HG02678 (cell line): ENCODE measurements around the gene GID4.
A peak's percentile ranks its signal among the peaks of the same experiment; 100 is the strongest.
"Not testable (repeated sequence)": the region's sequence is repeated elsewhere in the genome, so short reads cannot be mapped to it uniquely, and the experiment has no call there.

Experiments
- ATAC-seq: cut with Tn5 transposase; IDR thresholded peaks from one replicate; pipeline ENCODE4 v1.9.1; 2021; ENCODE audit warnings: mild to moderate bottlenecking, moderate library complexity; ENCODE audit not compliant: unreplicated experiment

Gene GID4

DNA sequence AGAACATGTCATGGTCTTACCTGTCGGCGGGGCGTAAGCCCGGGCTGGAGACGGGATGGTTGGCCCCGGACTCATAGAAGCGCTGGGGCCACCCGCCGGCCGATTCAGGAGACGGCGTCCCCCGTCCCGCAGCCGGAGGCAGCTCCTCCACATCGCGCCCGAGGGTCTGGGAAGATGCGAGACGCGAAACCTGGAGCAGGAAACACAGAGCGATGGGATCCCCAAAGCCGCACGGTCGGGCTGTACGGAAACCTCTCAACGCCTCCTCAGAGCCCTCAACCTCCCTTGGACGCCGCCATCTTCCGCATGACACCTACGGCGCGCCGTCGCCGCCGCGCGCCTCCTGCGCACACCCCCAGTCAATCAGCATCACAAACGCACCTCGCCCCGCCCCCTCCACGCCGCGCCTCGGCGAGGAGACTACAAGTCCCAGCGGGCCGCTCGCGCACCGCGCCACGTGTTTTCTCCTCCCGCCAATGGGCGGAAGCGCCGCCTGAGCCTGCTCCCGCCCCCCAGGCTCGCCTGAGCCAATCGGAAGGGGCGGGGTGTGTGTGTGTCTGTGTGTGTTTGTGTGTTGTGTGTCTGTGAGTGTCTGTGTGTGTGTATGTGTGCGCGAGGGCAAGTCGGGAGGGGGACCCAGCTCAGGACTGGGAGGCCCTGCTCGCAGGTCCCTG, at the start of gene GID4, which contains the start of gene ATPAF2:
GID4 (plus strand) TSS at position 548 of the 674 bp plus-strand sequence; CDS start at position 605, 57 bp downstream.
ATPAF2 (minus strand) TSS at position 308 of the 674 bp plus-strand sequence; CDS start at position 153, 155 bp downstream.
- ATAC-seq, result peak; percentile 92

DNA sequence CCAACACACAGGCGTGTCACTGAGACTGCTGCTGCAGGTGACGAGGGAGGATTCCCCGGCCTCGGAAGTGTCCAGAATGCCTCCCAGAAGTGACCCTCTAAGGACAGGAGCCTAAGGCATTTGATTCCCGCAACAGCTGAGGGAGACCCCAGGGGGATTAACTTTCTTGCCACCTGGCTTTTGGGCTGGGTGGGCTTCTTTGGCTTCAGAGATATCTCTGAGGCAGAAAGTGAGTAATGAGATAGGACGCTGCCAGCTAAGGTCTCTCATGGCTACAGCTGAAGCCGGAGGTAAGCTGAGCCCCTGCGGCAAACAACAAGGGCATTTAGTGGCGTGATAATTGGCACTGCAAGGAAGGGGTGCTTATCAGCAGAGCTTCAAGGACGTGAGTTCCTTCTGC, 49.6 kb upstream of the GID4 start:
- no peak for ATAC-seq

DNA sequence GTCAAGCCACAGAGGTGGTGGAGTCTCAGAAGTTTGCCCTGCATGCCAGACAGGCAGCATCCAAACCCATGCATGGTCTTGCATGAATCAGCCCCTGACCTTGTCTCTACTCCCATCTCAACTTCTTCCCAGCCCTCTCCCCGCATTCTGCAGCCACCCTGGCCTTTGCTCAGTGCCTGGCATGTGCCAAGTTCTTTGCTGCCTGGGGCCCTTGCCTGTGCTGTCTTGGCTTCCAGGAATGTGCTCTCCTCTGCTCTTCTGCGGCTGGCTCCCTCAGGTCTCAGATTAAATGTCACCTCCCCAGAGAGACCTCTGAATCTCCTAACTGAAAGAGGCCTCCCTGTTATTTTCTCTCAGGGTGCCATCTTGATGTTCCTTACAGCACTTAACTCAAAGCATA, 48.9 kb upstream of the GID4 start:
- no peak for ATAC-seq

DNA sequence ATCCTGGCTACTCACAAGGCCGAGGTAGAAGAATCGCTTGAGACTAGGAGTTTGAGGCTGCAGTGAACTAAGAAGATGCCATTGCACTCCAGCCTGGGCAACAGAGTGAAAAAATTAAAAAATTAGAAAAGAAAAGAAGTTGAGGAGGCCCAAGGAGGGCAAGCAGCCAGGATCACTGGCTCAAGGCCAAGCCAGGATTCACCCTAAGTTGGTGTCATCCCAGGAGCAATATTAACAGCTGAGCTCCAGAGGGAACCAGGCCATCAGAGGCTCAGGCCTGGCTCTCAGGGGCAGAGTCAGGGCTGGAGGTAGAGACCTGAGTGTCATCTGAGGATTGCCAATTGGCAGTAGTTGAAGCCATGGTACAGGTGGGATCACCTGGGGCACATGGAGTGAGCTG, 45.8 kb upstream of the GID4 start:
- no peak for ATAC-seq

DNA sequence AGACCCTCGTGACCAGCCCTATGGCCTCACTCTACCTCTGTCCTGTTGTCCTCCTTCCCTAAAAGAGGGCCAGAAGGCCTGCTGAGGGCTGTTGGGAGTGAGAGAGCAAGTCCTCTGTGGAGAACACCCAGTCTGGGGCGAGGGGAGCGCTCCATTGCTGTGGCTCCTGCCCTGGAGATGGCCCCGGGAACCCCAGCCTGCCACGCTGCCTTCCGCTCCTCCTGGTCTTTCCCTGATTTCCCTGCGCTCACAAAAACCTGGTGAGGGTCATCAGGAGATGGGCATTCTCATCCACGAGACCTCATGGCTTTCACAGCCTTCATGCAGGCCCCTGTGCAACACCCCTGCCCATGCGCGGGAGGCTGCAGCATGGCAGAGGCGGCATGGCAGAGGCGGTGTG, 45.4 kb upstream of the GID4 start:
- no peak for ATAC-seq

DNA sequence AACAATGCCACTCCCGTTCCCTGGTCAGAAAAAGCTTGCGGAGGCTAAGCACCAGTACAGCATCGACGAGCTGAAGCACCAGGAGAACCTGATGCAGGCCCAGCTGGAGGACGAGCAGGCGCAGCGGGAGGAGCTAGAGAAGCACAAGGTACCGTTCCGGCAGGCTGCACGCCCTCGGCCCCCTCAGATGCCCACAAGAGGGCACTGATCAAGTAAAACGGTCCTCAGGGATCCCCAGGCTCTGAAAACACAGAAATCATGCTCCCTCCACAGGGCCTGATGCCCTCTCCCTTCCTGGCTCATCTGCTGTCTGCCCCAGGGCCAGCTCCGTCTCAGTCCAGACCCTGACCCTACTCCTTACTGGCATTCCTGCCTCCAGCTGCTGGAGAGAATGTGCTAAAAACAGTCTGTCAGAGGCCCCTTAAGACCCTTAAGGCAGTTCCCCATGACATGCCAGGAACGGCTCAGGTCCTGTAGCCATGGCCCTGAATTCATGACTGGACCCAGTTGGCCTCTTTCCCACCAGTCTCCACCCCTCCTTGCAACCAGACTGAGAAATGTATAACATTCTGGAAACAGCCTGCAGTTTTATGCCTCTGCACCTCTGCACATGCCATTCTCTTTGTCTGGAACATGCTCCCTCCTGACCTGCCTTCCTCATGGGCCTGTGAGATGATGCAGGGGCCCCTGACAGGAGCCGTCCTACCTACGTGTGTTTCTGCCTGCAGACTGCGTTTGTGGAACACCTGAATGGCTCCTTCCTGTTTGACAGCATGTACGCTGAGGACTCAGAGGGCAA, 44.7 kb upstream of the GID4 start:
- ATAC-seq, result no peak

DNA sequence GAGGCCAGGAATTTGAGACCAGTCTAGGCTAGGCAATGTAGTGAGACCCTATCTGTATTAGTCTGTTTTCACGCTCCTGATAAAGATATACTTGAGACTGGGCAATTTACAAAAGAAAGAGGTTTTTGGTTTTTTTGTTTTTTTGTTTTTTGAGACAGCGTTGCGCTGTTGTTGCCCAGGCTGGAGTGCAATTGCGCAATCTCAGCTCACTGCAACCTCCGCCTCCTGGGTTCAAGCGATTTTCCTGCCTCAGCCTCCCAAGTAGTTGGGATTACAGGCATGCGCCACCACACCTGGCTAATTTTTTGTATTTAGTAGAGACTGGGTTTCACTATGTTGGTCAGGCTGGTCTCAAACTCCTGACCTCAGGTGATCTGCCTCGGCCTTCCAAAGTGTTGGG, 43.3 kb upstream of the GID4 start:
- not testable (repeated sequence) for ATAC-seq

DNA sequence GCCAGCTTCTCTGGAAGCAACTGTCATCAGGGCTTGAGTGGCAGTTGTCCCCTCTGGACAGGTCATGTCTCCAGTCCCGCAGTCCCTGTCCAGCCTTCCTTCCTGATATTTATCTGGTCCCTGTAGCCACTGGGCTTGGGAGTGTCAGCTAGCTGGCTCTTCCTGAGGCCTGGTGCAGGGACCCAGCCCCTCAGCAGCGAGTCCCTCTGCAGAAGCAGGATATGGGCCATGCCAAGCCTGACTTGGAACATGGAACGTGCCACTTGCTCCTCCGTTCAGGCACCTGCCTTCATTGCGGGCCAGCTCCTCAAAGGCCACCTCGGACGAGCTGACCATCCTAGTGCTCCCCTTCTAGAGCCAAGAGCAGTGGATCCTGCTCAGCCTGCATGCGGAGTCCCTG, 40.3 kb upstream of the GID4 start:
- no peak for ATAC-seq

DNA sequence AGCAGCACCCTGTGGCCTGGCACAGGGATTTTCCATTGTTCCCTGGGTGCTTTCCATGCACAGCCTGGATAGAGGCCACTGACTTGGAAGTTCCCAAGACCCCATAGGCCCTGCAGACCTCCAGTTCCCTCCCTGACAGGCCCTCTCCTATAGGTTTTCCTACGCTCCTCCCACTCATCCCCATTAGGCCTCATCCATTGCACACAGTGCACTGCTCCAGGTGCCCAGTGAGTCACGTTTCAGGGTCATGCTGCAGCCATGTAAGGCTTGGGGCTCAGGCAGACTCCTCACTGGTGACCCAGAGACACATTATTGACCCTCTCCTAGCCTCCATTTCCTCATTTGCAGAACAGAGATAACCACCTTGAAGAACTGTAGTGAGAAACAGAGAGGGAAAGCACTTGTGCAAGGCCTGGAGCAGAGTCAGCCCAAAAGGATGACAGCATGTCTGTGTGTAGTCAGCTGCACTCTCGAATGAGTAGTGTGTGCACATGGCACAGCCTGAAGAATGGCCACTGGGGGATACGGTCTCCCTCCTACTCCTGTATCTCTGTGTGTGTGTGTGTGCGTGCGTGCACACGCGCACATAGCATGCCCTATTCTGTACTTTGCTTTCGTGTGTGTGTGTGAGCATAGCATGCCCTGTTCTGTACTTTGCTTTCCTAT, 39.7 kb upstream of the GID4 start:
- no peak for ATAC-seq

DNA sequence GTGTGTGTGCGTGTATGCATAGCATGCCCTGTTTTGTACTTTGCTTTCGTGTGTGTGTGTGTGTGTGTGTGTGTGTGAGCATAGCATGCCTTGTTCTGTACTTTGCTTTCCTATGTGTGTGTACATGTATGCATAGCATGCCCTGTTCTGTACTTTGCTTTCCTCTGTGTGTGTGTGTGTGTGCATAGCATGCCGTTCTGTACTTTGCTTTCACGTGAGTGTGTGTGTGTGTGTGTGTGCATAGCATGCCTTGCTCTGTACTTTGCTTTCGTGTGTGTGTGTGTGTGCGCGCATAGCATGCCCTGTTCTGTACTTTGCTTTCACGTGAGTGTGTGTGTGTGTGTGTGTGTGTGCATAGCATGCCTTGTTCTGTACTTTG, 39.2 kb upstream of the GID4 start:
- no peak for ATAC-seq

DNA sequence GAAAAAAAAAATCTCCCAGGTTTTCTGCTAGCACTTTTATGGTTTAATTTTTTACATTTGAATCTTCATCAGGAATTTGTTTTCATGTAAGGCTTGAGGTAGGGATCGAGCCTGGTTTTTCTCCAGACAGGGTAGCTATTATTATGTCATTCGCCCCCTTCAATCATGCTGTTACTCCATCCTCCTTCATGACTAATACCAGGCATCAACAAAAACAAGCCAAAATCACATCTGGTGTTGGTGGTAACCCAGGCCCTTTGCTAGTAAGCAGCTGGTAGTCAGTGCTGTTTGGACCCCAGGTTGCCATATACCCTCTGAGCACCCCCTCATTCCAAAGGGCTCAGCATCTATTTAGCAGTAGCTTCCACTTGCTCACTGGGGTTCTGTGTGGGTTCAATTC, 37.0 kb upstream of the GID4 start:
- ATAC-seq, result no peak

DNA sequence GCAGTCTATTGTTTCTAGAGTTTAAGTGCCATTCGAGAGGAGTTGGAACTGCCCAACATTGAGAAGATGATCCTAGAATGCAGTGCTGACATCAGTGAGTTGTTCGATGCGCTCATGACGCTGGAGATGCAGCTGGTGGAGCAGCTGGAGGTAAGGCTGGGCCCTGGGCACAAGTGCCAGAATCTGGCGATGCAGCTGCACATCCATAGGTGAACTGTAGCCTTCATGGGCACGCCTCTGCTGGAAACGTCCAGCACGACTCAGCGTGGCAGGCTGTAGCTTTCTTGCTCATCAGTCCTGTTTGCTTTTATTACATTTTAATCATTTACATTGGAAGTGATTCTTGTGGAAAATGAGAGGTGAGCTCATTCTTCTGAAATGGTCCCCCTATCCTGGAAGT, 34.9 kb upstream of the GID4 start:
- ATAC-seq, result no peak

DNA sequence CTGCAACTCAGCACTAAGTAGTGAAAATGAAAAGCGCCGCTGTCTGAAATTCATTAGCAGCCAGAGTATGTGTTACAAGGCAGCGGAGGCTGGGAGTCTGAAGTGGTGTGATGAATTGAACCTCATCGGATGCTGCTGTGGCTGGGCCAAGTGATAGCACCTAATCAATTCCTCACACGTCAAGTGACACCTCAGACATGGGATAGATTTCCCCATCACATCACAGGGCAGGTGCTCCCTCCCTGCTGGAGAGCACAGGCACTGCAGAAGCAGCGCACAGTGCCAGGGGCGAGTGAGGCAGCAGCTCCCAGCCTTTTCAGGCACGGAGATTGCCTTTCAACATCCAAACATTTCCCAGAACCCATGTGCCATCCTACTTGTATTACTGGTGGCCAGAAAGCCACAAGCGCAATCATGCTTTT, 34.3 kb upstream of the GID4 start:
- ATAC-seq, result no peak

DNA sequence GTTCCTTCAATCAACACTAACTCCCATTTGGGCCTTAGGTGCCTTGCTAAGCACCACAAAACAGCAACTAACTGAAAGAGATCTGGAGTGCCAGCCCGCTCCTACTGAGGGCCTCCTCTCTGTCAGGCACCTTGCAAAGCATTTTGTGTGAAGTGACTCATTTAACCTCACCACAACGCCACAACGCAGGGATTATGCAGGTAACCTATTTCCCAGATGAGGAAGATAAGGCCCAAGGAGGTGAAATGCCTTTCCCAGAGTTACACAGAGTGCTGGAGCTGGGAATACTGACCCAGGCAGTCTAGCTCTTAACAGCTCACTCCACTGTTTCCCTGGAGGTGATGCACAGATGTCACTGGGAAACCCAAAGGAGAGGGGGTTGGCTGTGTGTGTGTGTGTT, 33.7 kb upstream of the GID4 start:
- no peak for ATAC-seq

DNA sequence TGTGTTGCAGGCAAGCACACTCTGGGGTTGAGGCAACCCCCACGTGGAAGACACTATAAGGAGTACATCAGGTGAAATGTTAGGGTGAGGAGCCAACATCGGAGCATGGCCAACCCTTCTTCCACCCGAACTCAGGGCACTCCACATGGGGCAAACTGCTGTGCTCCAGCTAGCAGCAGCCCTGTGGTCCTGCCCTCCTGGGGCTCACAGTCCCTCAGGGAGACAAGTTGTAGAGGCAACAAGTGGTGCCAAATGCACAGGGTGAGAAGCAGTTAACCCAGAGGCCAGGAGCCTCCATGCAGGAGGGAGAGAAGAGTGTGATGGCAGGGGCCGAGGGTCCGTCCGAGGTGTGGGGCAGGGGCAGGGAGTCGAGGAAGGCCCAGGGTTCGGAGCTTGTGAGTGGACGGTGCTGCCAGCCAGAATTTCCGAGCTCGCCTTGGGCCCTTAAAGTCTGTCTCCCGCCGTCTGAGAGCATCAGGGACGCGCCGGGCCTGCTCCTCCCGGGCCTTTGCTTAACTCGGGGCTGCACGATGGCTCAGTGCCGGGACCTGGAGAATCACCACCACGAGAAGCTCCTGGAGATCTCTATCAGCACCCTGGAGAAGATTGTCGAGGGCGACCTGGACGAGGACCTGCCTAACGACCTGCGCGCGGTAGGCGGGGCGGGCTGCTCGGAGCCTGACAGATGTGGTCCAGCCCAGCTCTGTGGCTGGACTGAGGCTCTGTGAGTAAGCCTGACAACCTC, 32.5 kb upstream of the GID4 start:
- ATAC-seq, result no peak

DNA sequence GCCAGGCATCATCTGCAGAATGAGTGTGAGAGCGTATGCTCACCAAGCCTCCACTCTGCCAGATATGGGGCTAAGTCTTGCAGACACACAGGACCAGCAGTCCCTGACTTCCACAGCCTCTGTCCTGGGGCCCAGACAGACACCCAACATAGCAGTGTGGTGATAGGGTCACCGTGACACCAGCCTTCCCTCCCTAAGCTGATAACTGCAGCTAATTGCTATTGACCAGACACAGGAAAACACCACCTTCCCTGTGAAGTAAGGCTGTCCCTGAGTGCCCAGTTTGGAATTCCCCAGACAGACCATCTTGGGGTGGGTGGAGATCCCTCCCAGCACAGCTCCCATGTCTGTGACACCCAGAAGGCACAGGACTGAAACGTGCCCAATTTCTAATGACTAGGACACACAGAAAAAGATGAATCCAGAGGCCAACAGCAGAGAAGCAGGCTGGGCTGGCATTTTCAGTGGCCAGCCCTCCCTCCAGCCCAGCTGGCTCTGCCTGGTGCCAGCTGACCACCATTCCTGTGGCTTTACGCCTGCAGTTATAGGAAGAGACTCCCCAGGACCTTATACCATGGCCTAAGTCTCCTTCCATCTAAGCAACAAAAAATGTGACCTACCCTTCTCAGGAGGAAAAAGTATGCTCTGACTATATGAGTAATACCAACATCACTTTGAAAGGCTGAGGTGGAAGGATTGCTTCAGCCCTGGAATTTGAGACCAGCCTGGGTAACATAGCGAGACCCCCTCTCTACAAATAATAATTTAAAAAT, 30.5 kb upstream of the GID4 start:
- no peak for ATAC-seq

DNA sequence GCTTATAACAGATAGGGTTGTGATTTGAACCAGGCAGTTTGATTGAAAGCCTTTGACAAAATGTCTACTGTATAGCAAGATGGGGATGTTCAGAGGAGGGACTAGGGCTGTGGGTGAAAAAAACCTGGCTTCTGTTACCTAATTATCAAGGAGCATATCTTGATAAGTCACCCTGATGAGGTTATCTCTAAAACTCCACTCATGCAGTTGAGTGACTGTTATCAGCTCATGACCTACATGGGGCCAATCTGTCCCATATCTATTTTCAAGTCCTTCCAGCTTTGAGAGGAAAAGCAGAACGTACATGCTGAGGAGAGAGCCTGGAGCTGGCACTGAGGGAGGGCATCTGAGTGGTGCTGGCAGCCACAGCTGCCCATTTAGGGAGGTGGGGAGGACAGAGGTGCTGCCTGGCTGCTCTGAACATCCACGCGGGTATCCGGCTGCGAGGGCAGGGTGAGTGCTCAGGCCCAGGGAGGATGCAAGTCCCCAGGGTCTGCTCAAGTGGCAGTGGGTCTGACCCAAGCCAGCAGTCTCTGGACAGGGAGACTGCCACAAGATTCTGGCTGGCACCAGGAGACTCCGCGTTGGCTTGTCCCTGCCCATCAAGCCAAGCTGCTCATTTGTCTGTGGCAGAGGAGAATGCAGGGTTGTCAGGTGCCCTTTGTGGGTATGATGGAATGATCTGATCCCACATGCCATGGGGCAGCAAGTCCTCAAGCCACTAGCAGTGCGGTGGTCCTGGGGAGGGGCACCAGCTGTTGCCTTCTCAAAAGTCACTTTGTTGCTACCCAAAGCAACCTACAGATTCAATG, 29.4 kb upstream of the GID4 start:
- no peak for ATAC-seq

DNA sequence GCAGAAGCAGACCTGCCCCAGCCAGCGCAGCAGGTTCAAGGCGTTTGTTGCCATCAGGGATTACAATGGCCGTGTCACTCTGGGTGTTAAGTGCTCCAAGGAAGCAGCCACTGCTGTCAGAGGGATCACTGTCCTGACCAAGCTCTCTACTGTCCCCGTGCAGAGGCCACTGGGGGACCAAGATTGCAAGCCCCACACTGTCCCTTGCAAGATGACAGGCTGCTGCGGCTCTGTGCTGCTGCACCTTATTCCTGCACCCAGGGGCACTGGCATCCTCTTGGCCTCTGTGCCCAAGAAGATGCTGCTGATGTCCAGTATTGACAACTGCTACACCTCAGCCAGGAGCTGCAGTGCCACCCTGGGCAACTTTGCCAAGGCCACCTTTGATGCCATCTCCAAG, 27.9 kb upstream of the GID4 start:
- no peak for ATAC-seq

DNA sequence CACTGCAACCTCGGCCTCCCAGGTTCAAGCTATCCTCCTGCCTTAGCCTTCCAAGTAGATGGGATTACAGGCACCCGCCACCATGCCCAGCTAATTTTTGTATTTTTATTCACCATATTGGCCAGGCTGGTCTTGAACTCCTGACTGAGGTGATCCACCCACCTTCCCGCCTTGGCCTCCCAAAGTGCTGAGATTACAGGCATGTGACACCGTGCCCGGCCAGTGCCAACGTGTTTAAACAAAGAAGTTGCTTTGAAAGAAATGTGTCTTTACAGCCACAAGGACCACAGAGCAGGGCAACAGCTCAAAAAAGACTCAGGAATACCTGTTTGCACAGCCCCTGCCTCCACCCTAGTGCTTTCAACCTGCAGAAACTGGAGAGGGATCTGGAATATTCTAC, 25.2 kb upstream of the GID4 start:
- no peak for ATAC-seq

DNA sequence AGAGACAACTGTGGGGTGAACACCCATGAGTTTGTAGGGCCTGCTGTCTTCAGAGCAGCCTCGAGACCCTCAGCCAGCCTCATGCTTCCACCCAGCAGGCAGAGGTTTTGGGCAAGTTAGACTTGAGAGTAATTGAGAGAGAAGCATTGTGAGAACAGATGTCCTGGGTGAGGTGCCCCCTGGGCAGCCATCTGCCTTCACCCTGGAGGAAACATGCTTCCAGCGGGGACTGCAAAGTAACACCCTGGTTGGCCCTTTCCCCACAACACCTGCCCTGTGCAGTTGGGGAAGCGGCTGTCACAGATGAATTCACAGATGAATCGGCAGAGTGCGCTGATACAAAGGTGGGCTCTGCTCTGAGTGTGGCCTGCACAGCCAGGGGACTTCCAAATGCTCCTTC, 23.6 kb upstream of the GID4 start:
- ATAC-seq, result no peak
